Measurements from ENCODE around the gene CYFIP1. TPM values are rescaled to one million over a fixed set of nuclear protein-coding genes. Genes with fewer than 3 reads are reported as not detected.

CYFIP1 gene
- total RNA-seq, 1 experiment from 2014 or later, result 159 TPM

GRCh38 chr15:22945071-22945470, 35.1 kb downstream of the CYFIP1 start:
- DNase-seq (ENCODE audit: low read depth, low spot score) (no peak), ATAC-seq (no peak)
- ChIA-PET CTCF (no interaction called here), POLR2A (no interaction called here)
- TSS peak; percentile 78 for BruUV-seq (replicated peaks)
- peaks cover 7% of the 10 kb centered on the region; the same call in 1 of the 2 replicates for H3K36me3 ChIP-seq (ENCODE audit: control insufficient read depth, insufficient read depth, low read length)
- H3K27ac ChIP-seq (ENCODE audit: low read length), result no peak overlapping the region
- in situ Hi-C loops (cut with HindIII; ENCODE audit: low pct_unique_long_range_greater_than_20kb, low sequenced_read_pairs) (no loop called here), intact Hi-C loops (cut with micrococcal nuclease; ENCODE audit: unreplicated experiment) (no loop called here)
- no peaks in the 10 kb centered on the region for H3K9me3 ChIP-seq (ENCODE audit: control insufficient read depth, insufficient read depth, low read depth, low read length)
- H3K27me3 ChIP-seq (ENCODE audit: control insufficient read depth, insufficient read depth, low read length), result no peaks in the 10 kb centered on the region
- TF ChIP-seq POLR2AphosphoS5 (IDR thresholded peaks at IDR 0.05; ENCODE audit: low read depth, low read length), result no peak
- no peak for TF ChIP-seq SIN3A (IDR thresholded peaks at IDR 0.05; ENCODE audit: borderline replicate concordance, insufficient read depth, low read depth, low read length)
- TF ChIP-seq REST (IDR thresholded peaks at IDR 0.05; ENCODE audit: insufficient read depth in 1 of 2, low read depth in 2 of 2, low read length in 1 of 2), result no peak
- peaks cover 11% of the 10 kb centered on the region for H3K4me1 ChIP-seq (ENCODE audit: control insufficient read depth, insufficient read depth, low read length)
- H3K4me3 ChIP-seq (ENCODE audit: low read depth in 2 of 2, low read length in 2 of 2), result no peak overlapping the region

- POLR2A ChIA-PET, result no interaction called here
Measured at GRCh38 chr15:22944651-22945050, 35.5 kb downstream of the CYFIP1 start.

More at GRCh38 chr15:22944651-22945050, 35.5 kb downstream of the CYFIP1 start:
- DNase-seq (ENCODE audit: low read depth, low spot score), result no peak
- BruUV-seq (replicated peaks), result no TSS peak
- in situ Hi-C loops (cut with HindIII; ENCODE audit: low pct_unique_long_range_greater_than_20kb, low sequenced_read_pairs), result no loop called here
- CTCF ChIA-PET, result no interaction called here
- Histone ChIP-seq H3K27me3 (ENCODE audit: control insufficient read depth, insufficient read depth, low read length) (no peaks in the 10 kb centered on the region), H3K36me3 (ENCODE audit: control insufficient read depth, insufficient read depth, low read length) (peaks cover 7% of the 10 kb centered on the region; the same call in 1 of the 2 replicates), H3K27ac (ENCODE audit: low read length) (no peak overlapping the region), H3K4me3 (ENCODE audit: low read depth in 2 of 2, low read length in 2 of 2) (no peak overlapping the region), H3K4me1 (ENCODE audit: control insufficient read depth, insufficient read depth, low read length) (peaks cover 7% of the 10 kb centered on the region), H3K9me3 (ENCODE audit: control insufficient read depth, insufficient read depth, low read depth, low read length) (no peaks in the 10 kb centered on the region)
- no peak for ATAC-seq
- intact Hi-C loops (cut with micrococcal nuclease; ENCODE audit: unreplicated experiment), result no loop called here
- no peak for TF ChIP-seq TCF7L2 (IDR thresholded peaks at IDR 0.05; ENCODE audit: low read depth, low read length)
- no peak for TF ChIP-seq REST (IDR thresholded peaks at IDR 0.05; ENCODE audit: insufficient read depth in 1 of 2, low read depth in 2 of 2, low read length in 1 of 2)
- no peak for TF ChIP-seq SIN3A (IDR thresholded peaks at IDR 0.05; ENCODE audit: borderline replicate concordance, insufficient read depth, low read depth, low read length)
- TF ChIP-seq CTCF (IDR thresholded peaks at IDR 0.05), result no peak
- TF ChIP-seq POLR2AphosphoS5 (IDR thresholded peaks at IDR 0.05; ENCODE audit: low read depth, low read length), result no peak
